ENCODE results near the gene MYOM1. TPM values are rescaled to one million over a fixed set of nuclear protein-coding genes. Genes with fewer than 3 reads are reported as not detected.

Gene MYOM1
- total RNA-seq, 1 donor from 2014 or later: 608 TPM

- DNase-seq: no peak
- no peak for ATAC-seq (ENCODE audit: poor library complexity)
- intact Hi-C loops (cut with DNase I): loop anchor here (10.0 kb wide), 1 partner anchor 104 kb away; the partner anchor contains the start of gene MYL12A
These were observed 79.4 kb downstream of the MYOM1 start for GRCh38 chr18:3140342-3140741.

GRCh38 chr18:3139406-3139805 lies 80.4 kb downstream of the MYOM1 start:
- ATAC-seq (ENCODE audit: poor library complexity) (peak; percentile 69), DNase-seq (peak; percentile 48)
- intact Hi-C loops (cut with DNase I): no loop called here

GRCh38 chr18:3138274-3138975 lies 81.3 kb downstream of the MYOM1 start:
- DNase-seq (no peak), ATAC-seq (ENCODE audit: poor library complexity) (peak; percentile 2)
- intact Hi-C loops (cut with DNase I): no loop called here

- intact Hi-C loops (cut with DNase I): no loop called here
- no peak for DNase-seq
- ATAC-seq (ENCODE audit: poor library complexity): no peak
These were observed 84.2 kb downstream of the MYOM1 start for GRCh38 chr18:3135536-3135935.

- DNase-seq (no peak), ATAC-seq (ENCODE audit: poor library complexity) (no peak)
- intact Hi-C loops (cut with DNase I): loop anchor here (5.0 kb wide), 1 partner anchor 200 kb away; no protein-coding TSS in a partner anchor
These were observed 87.1 kb downstream of the MYOM1 start for GRCh38 chr18:3132700-3133099.

GRCh38 chr18:3130344-3130743 lies 89.4 kb downstream of the MYOM1 start:
- intact Hi-C loops (cut with DNase I): loop anchor here (5.0 kb wide), 1 partner anchor 198 kb away; no protein-coding TSS in a partner anchor
- ATAC-seq (ENCODE audit: poor library complexity) (no peak), DNase-seq (no peak)

GRCh38 chr18:3129053-3129864 lies 90.5 kb downstream of the MYOM1 start:
- DNase-seq (peak; percentile 88), ATAC-seq (ENCODE audit: poor library complexity) (peak; percentile 82)
- intact Hi-C loops (cut with DNase I): no loop called here

- ATAC-seq (ENCODE audit: poor library complexity) (no peak), DNase-seq (no peak)
- intact Hi-C loops (cut with DNase I): no loop called here
These were observed 93.2 kb downstream of the MYOM1 start for GRCh38 chr18:3126457-3127097.

GRCh38 chr18:3124822-3125221 lies 94.9 kb downstream of the MYOM1 start:
- intact Hi-C loops (cut with DNase I): no loop called here
- DNase-seq (no peak), ATAC-seq (ENCODE audit: poor library complexity) (no peak)

- no peak for ATAC-seq (ENCODE audit: poor library complexity)
- intact Hi-C loops (cut with DNase I): no loop called here
These were observed 96.9 kb downstream of the MYOM1 start for GRCh38 chr18:3122851-3123250.

GRCh38 chr18:3121259-3121658 lies 98.5 kb downstream of the MYOM1 start:
- intact Hi-C loops (cut with DNase I): no loop called here

More at GRCh38 chr18:3122851-3123250, 96.9 kb downstream of the MYOM1 start:
- DNase-seq: no peak

GRCh38 chr18:3120356-3120755 lies 99.4 kb downstream of the MYOM1 start:
- intact Hi-C loops (cut with DNase I): no loop called here
- DNase-seq (no peak), ATAC-seq (ENCODE audit: poor library complexity) (no peak)

More at GRCh38 chr18:3121259-3121658, 98.5 kb downstream of the MYOM1 start:
- DNase-seq (no peak), ATAC-seq (ENCODE audit: poor library complexity) (no peak)

- DNase-seq (no peak), ATAC-seq (ENCODE audit: poor library complexity) (no peak)
- intact Hi-C loops (cut with DNase I): loop anchor here (10.0 kb wide), 1 partner anchor 65 kb away; no protein-coding TSS in a partner anchor
These were observed 100.1 kb downstream of the MYOM1 start for GRCh38 chr18:3119401-3120341.

GRCh38 chr18:3118195-3119010 lies 101.4 kb downstream of the MYOM1 start:
- intact Hi-C loops (cut with DNase I): loop anchor here (10.0 kb wide), 1 partner anchor 66 kb away; no protein-coding TSS in a partner anchor
- no peak for ATAC-seq (ENCODE audit: poor library complexity)
- no peak for DNase-seq

GRCh38 chr18:3117493-3118192 lies 102.1 kb downstream of the MYOM1 start:
- no peak for ATAC-seq (ENCODE audit: poor library complexity)
- DNase-seq: no peak
- intact Hi-C loops (cut with DNase I): loop anchor here (10.0 kb wide), 1 partner anchor 67 kb away; no protein-coding TSS in a partner anchor

GRCh38 chr18:3115447-3116030 lies 104.2 kb downstream of the MYOM1 start:
- intact Hi-C loops (cut with DNase I): loop anchor here (10.0 kb wide), 1 partner anchor 69 kb away; no protein-coding TSS in a partner anchor
- ATAC-seq (ENCODE audit: poor library complexity): no peak
- no peak for DNase-seq

All from Right ventricle myocardium superior (tissue), 1 donor.